IMR-90 (cell line): ENCODE measurements around the gene C10orf105.

ENCODE experiments used
- BHLHE40 ChIP-seq: fragments of 150-350 bp; IDR thresholded peaks from 2 replicates; pipeline ENCODE4 v1.6.1; 2016; ENCODE audit warnings: mild to moderate bottlenecking, low read depth, low read length
- CEBPB ChIP-seq: IDR thresholded peaks from 2 replicates; pipeline ENCODE4 v1.6.1; 2012; ENCODE audit warnings: low read depth, low read length, improper control_type of control experiment
- FOS ChIP-seq: fragments of 150-350 bp; IDR thresholded peaks from 2 replicates; pipeline ENCODE4 v1.6.1; 2016; ENCODE audit warnings: low read depth, low read length
- MAZ ChIP-seq: IDR thresholded peaks from 2 replicates; pipeline ENCODE4 v1.6.1; 2012; ENCODE audit warnings: low read depth, mild to moderate bottlenecking, low read length, improper control_type of control experiment, moderate library complexity, borderline replicate concordance
- MXI1 ChIP-seq: IDR thresholded peaks from 2 replicates; pipeline ENCODE4 v1.6.1; 2012; ENCODE audit warnings: low read depth, mild to moderate bottlenecking, low read length, moderate library complexity, borderline replicate concordance
- POLR2A ChIP-seq: IDR thresholded peaks from 2 replicates; pipeline ENCODE4 v1.6.1; 2012; ENCODE audit warnings: mild to moderate bottlenecking, low read depth, low read length
- RAD21 ChIP-seq: IDR thresholded peaks from 2 replicates; pipeline ENCODE4 v1.6.1; 2012; ENCODE audit warnings: low read length, improper control_type of control experiment
- RFX5 ChIP-seq: IDR thresholded peaks from 2 replicates; pipeline ENCODE4 v1.8.0; 2012; ENCODE audit warnings: low read depth, mild to moderate bottlenecking, low read length, moderate library complexity
- SMC3 ChIP-seq: fragments of 150-350 bp; IDR thresholded peaks from 2 replicates; pipeline ENCODE4 v1.6.1; 2016; ENCODE audit warnings: low read depth, mild to moderate bottlenecking, antibody characterized with exemption, low read length, moderate library complexity
- TF ChIP-seq, protein P1 (sequence below): conservative IDR thresholded peaks from 2 replicates; pipeline ENCODE4 v1.5.1; 2012; ENCODE audit warnings: mild to moderate bottlenecking, low read depth, low read length, improper control_type of control experiment
- TF ChIP-seq, protein P2 (sequence below): fragments of 150-350 bp; IDR thresholded peaks from 2 replicates; pipeline ENCODE4 v1.6.1; 2017; ENCODE audit warnings: mild to moderate bottlenecking, antibody characterized with exemption, low read length, low read depth
- TF ChIP-seq, protein P3 (sequence below): fragments of 150-350 bp; IDR thresholded peaks from 2 replicates; pipeline ENCODE4 v1.6.1; 2016; ENCODE audit warnings: low read depth, mild to moderate bottlenecking, low read length, moderate library complexity, borderline replicate concordance

DNA sequence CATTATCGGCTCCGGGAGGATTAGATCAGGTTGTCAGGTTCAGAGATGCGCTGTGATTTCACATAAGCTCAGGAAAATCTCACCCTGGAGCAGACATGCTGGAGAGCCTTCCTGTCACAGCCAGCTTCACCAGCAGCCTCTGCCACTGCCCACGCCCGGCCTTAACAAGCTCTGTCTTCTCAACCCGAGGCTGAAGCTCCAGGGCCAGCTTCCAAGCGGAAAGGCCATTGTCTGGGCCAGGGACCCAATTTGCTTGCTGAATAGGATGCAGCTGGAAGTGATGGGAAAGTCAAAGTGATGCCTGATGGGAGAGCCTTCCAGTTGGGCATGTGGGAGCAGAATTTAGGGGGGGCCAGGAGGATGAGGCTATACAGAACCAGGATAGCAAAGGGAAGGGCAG, 36.3 kb downstream of the C10orf105 start:
- no peak for TF ChIP-seq POLR2A
- TF ChIP-seq, protein P1, sequence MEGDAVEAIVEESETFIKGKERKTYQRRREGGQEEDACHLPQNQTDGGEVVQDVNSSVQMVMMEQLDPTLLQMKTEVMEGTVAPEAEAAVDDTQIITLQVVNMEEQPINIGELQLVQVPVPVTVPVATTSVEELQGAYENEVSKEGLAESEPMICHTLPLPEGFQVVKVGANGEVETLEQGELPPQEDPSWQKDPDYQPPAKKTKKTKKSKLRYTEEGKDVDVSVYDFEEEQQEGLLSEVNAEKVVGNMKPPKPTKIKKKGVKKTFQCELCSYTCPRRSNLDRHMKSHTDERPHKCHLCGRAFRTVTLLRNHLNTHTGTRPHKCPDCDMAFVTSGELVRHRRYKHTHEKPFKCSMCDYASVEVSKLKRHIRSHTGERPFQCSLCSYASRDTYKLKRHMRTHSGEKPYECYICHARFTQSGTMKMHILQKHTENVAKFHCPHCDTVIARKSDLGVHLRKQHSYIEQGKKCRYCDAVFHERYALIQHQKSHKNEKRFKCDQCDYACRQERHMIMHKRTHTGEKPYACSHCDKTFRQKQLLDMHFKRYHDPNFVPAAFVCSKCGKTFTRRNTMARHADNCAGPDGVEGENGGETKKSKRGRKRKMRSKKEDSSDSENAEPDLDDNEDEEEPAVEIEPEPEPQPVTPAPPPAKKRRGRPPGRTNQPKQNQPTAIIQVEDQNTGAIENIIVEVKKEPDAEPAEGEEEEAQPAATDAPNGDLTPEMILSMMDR, result no peak
- no peak for TF ChIP-seq MXI1
- no peak for TF ChIP-seq RFX5
- no peak for TF ChIP-seq SMC3
- TF ChIP-seq BHLHE40, result no peak
- no peak for TF ChIP-seq RAD21
- TF ChIP-seq CEBPB, result no peak
- TF ChIP-seq MAZ, result no peak
- TF ChIP-seq FOS, result no peak
- TF ChIP-seq, protein P2, sequence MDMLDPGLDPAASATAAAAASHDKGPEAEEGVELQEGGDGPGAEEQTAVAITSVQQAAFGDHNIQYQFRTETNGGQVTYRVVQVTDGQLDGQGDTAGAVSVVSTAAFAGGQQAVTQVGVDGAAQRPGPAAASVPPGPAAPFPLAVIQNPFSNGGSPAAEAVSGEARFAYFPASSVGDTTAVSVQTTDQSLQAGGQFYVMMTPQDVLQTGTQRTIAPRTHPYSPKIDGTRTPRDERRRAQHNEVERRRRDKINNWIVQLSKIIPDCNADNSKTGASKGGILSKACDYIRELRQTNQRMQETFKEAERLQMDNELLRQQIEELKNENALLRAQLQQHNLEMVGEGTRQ, result no peak
- TF ChIP-seq, protein P3, sequence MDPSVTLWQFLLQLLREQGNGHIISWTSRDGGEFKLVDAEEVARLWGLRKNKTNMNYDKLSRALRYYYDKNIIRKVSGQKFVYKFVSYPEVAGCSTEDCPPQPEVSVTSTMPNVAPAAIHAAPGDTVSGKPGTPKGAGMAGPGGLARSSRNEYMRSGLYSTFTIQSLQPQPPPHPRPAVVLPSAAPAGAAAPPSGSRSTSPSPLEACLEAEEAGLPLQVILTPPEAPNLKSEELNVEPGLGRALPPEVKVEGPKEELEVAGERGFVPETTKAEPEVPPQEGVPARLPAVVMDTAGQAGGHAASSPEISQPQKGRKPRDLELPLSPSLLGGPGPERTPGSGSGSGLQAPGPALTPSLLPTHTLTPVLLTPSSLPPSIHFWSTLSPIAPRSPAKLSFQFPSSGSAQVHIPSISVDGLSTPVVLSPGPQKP, result no peak
